HG02938 (cell line): ENCODE data around the gene CDC42BPG.

ENCODE experiments used
- ATAC-seq: cut with Tn5 transposase; IDR thresholded peaks from one replicate; pipeline ENCODE4 v1.9.1; 2021; ENCODE audit warnings: mild to moderate bottlenecking, moderate library complexity; ENCODE audit not compliant: unreplicated experiment

The CDC42BPG gene

GRCh38 chr11:64878494-64879243 lies 34.2 kb upstream of the CDC42BPG start, which contains the start of gene EHD1:
TSS of gene EHD1 (minus strand) at chr11:64878621. CDS start at chr11:64878464, 157 bp downstream.
- peak; percentile 68 for ATAC-seq

GRCh38 chr11:64878223-64878493 lies 33.7 kb upstream of the CDC42BPG start:
- peak; percentile 24 for ATAC-seq

GRCh38 chr11:64877390-64878222 lies 33.2 kb upstream of the CDC42BPG start:
- ATAC-seq = peak; percentile 2

GRCh38 chr11:64876835-64877341 lies 32.4 kb upstream of the CDC42BPG start:
- no peak for ATAC-seq

- no peak for ATAC-seq
These were observed 31.8 kb upstream of the CDC42BPG start for GRCh38 chr11:64876229-64876750.

GRCh38 chr11:64875369-64876228 lies 31.1 kb upstream of the CDC42BPG start:
- ATAC-seq = no peak

GRCh38 chr11:64874308-64875240 lies 30.1 kb upstream of the CDC42BPG start:
- no peak for ATAC-seq

- ATAC-seq = no peak
These were observed 28.5 kb upstream of the CDC42BPG start for GRCh38 chr11:64872790-64873488.

- no peak for ATAC-seq
These were observed 27.0 kb upstream of the CDC42BPG start for GRCh38 chr11:64871492-64871891.

GRCh38 chr11:64870893-64871466 lies 26.5 kb upstream of the CDC42BPG start:
- ATAC-seq = no peak

GRCh38 chr11:64870176-64870892 lies 25.9 kb upstream of the CDC42BPG start:
- no peak for ATAC-seq

- ATAC-seq = no peak
These were observed 25.2 kb upstream of the CDC42BPG start for GRCh38 chr11:64869571-64870175.

- no peak for ATAC-seq
These were observed 24.6 kb upstream of the CDC42BPG start for GRCh38 chr11:64868904-64869570.

- ATAC-seq = no peak
These were observed 23.5 kb upstream of the CDC42BPG start for GRCh38 chr11:64867748-64868462.

- no peak for ATAC-seq
These were observed 21.7 kb upstream of the CDC42BPG start for GRCh38 chr11:64866173-64866491.

GRCh38 chr11:64865286-64866172 lies 21.1 kb upstream of the CDC42BPG start:
- no peak for ATAC-seq
